ENCODE results near the gene MAP4K4.

MAP4K4 gene

DNA sequence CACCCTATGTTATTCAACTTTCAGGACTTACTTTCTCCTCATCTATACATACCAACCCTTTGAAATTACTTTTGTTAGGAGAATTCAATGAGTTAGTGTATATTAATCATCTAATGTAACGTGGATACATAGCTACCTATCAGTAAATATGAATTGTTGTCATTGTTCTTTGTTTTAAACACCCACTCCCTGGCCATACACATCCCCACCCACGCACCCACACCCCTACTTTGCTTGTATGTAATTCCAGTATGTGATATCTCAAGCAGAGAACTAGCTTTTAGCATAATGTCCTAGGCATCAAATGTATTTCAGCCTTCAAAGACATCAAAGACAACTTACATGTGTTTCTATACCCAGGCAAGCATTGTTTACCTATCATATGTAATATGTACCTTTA, 129.2 kb downstream of the MAP4K4 start:
- Histone ChIP-seq H3K27ac (peak overlapping the region; percentile 97), H3K4me3 (ENCODE audit: low read depth, low read length) (no peak overlapping the region), H3K27me3 (replicated peaks) (no peaks in the 10 kb centered on the region), H3K36me3 (replicated peaks) (peaks cover 15% of the 10 kb centered on the region)
- in situ Hi-C loops (cut with HindIII; ENCODE audit: low pct_ligation_motif_present, low sequenced_read_pairs) = loop anchor here (25.0 kb wide), 1 partner anchor 389 kb away; no protein-coding TSS in a partner anchor
- no peak for DNase-seq
- TF ChIP-seq, protein P1, sequence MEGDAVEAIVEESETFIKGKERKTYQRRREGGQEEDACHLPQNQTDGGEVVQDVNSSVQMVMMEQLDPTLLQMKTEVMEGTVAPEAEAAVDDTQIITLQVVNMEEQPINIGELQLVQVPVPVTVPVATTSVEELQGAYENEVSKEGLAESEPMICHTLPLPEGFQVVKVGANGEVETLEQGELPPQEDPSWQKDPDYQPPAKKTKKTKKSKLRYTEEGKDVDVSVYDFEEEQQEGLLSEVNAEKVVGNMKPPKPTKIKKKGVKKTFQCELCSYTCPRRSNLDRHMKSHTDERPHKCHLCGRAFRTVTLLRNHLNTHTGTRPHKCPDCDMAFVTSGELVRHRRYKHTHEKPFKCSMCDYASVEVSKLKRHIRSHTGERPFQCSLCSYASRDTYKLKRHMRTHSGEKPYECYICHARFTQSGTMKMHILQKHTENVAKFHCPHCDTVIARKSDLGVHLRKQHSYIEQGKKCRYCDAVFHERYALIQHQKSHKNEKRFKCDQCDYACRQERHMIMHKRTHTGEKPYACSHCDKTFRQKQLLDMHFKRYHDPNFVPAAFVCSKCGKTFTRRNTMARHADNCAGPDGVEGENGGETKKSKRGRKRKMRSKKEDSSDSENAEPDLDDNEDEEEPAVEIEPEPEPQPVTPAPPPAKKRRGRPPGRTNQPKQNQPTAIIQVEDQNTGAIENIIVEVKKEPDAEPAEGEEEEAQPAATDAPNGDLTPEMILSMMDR (IDR thresholded peaks at IDR 0.05; ENCODE audit: low read depth, low read length, missing control alignments) = no peak

DNA sequence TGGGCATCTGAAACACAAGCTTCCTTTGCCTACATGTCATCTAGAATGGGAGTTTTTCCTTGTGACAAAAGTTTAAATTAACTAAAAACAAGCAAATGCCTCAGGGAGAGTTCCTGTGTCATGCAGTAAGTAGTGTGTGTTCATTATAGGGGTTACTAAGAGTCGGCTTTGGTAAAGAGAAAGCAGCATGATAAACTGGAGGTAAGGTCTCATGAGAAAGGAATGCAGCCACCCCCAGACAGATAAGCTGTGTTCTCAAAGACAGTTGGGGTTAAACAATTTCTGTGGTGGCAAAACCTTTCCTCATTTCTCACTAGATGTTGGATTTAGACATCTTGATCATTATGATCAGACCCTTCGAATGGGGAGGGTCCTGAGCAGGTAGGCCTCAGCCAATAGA, 129.7 kb downstream of the MAP4K4 start:
- H3K4me3 ChIP-seq (ENCODE audit: low read depth, low read length) = no peak overlapping the region
- no peaks in the 10 kb centered on the region for H3K27me3 ChIP-seq (replicated peaks)
- in situ Hi-C loops (cut with HindIII; ENCODE audit: low pct_ligation_motif_present, low sequenced_read_pairs) = loop anchor here (25.0 kb wide), 1 partner anchor 390 kb away; no protein-coding TSS in a partner anchor
- peaks cover 17% of the 10 kb centered on the region for H3K36me3 ChIP-seq (replicated peaks)
- peak; percentile 96 for DNase-seq
- peak overlapping the region; percentile 97 for H3K27ac ChIP-seq
- TF ChIP-seq, protein P1 (IDR thresholded peaks at IDR 0.05; ENCODE audit: low read depth, low read length, missing control alignments) = no peak

GRCh38 chr2:101828257-101828656, 130.8 kb downstream of the MAP4K4 start:
- H3K4me3 ChIP-seq (ENCODE audit: low read depth, low read length) = no peak overlapping the region
- H3K27me3 ChIP-seq (replicated peaks) = no peaks in the 10 kb centered on the region
- peak overlapping the region; percentile 97 for H3K27ac ChIP-seq
- TF ChIP-seq, protein P1 (IDR thresholded peaks at IDR 0.05; ENCODE audit: low read depth, low read length, missing control alignments) = no peak
- in situ Hi-C loops (cut with HindIII; ENCODE audit: low pct_ligation_motif_present, low sequenced_read_pairs) = loop anchor here (25.0 kb wide), 1 partner anchor 391 kb away; no protein-coding TSS in a partner anchor
- DNase-seq = no peak
- peaks cover 17% of the 10 kb centered on the region for H3K36me3 ChIP-seq (replicated peaks)

- peak overlapping the region; percentile 97 for H3K27ac ChIP-seq
- no peaks in the 10 kb centered on the region for H3K27me3 ChIP-seq (replicated peaks)
- in situ Hi-C loops (cut with HindIII; ENCODE audit: low pct_ligation_motif_present, low sequenced_read_pairs) = loop anchor here (25.0 kb wide), 1 partner anchor 392 kb away; no protein-coding TSS in a partner anchor
- no peak overlapping the region for H3K4me3 ChIP-seq (ENCODE audit: low read depth, low read length)
- DNase-seq = no peak
- TF ChIP-seq, protein P1 (IDR thresholded peaks at IDR 0.05; ENCODE audit: low read depth, low read length, missing control alignments) = no peak
- H3K36me3 ChIP-seq (replicated peaks) = peaks cover 17% of the 10 kb centered on the region
These were observed 131.3 kb downstream of the MAP4K4 start for GRCh38 chr2:101828673-101829334.

DNA sequence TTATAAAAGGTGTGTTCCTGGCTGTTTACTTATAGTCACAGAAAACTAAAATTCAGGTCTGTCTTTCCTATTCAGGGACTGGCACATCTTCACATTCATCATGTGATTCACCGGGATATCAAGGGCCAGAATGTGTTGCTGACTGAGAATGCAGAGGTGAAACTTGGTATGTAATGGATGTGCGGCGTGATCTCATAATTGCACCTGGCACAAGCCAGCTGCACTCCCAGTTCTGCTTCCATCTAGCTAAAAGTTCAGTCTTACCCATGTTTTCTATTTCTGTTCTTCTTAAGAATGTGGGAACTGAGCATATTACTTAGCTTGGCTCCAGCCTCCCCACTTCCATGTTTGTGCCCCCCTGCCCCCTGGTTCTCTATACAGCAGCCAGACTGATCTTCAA, 131.9 kb downstream of the MAP4K4 start:
- TF ChIP-seq, protein P1 (IDR thresholded peaks at IDR 0.05; ENCODE audit: low read depth, low read length, missing control alignments) = no peak
- H3K4me3 ChIP-seq (ENCODE audit: low read depth, low read length) = no peak overlapping the region
- H3K27ac ChIP-seq = peak overlapping the region; percentile 97
- no peak for DNase-seq
- H3K27me3 ChIP-seq (replicated peaks) = no peaks in the 10 kb centered on the region
- in situ Hi-C loops (cut with HindIII; ENCODE audit: low pct_ligation_motif_present, low sequenced_read_pairs) = loop anchor here (25.0 kb wide), 1 partner anchor 392 kb away; no protein-coding TSS in a partner anchor
- H3K36me3 ChIP-seq (replicated peaks) = peaks cover 21% of the 10 kb centered on the region

Measured in brain microvascular endothelial cell (primary cell).